ENCODE measurements around the gene ARPC2.

The ARPC2 gene

DNA sequence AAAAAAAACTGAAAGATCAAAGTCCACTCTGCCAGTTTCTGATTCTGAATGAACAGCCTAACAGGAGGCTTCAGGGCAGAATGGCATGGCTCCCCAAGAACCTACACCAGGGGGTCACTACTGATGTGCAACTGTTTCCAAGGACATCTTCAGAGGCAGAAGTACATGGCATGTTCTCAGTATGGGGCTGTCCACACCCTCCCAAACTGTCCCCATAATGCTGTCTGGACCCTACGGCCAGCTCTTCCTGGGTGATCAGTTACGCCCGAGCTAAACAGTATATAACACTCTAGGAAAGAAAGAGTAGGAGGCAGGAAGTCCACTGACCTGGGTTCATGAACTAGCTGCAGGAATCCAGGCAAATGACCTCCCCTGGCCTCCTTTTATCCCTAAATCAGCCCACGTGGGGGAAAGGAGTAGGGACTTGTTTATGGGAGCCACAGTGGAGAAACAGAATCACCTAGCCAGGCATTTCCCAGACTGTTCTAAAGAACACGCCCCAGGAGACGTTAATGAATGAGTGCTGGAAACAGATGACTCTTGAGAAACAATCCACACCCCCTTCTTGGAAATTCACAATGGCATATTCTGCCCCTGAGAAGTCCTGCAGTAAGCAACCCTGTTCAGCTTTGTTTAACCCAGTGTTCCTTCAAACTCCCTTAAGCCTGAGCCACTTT is 72.8 kb downstream of the ARPC2 start:
- TF ChIP-seq, protein P1, sequence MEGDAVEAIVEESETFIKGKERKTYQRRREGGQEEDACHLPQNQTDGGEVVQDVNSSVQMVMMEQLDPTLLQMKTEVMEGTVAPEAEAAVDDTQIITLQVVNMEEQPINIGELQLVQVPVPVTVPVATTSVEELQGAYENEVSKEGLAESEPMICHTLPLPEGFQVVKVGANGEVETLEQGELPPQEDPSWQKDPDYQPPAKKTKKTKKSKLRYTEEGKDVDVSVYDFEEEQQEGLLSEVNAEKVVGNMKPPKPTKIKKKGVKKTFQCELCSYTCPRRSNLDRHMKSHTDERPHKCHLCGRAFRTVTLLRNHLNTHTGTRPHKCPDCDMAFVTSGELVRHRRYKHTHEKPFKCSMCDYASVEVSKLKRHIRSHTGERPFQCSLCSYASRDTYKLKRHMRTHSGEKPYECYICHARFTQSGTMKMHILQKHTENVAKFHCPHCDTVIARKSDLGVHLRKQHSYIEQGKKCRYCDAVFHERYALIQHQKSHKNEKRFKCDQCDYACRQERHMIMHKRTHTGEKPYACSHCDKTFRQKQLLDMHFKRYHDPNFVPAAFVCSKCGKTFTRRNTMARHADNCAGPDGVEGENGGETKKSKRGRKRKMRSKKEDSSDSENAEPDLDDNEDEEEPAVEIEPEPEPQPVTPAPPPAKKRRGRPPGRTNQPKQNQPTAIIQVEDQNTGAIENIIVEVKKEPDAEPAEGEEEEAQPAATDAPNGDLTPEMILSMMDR (IDR thresholded peaks at IDR 0.05; ENCODE audit: low read depth, low read length), result no peak
- DNase-seq (ENCODE audit: low read depth in 2 of 2), result peak; percentile 71 to 74
- H3K4me3 ChIP-seq (replicated peaks in 1 of 2; ENCODE audit: low read depth in 2 of 2, low read length in 2 of 2), result peak overlapping the region in 1 of 2 donors; percentile 89

DNA sequence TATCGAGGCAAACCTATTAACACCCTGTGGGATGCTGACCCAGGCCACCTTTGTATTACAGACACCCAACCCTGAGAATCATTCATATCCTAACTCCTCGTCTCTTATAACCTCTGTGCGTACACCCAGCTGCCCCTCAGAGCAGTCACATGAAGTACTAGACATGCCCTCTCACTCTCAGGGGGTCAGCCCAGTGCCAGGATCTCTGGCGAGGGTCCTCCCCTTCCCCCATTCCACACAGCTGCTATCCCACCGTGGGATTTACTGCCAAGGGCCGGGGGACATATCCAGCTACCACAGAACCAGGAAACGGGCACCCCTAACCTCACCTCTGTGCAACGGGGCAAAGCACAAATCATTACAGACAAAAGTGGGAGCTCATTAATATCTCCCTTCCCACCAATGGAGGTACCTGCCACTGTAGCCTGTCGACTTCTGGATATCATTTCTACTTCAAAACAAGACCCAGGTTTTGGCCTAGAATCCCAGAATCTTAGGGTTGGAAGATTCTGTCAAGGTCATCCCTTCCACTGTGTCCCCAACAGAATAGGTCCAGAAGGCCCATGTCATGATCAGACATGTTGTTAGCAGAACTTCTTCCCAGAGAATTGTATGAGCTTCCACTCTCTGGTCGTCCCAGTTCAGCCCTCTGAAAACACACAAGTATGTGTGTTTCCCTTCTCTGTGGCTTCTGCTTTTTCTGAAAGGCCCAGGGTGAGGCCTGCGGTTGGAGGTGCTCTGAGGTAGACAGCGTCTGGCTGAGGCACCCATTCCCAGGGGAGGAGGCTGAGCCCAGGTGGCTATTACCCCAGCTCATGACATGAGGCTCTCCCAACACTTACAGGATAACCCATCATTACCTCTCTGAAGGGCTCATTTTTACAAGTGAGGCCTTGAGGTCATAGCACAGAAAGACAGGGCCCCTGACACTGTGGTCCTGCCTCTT is 73.6 kb downstream of the ARPC2 start:
- H3K4me3 ChIP-seq (replicated peaks in 1 of 2; ENCODE audit: low read depth in 2 of 2, low read length in 2 of 2), result peak overlapping the region; percentile 83 to 89
- DNase-seq (ENCODE audit: low read depth in 2 of 2), result no peak
- TF ChIP-seq, protein P1 (IDR thresholded peaks at IDR 0.05; ENCODE audit: low read depth, low read length), result no peak

- DNase-seq (ENCODE audit: low read depth in 2 of 2), result peak in 1 of 2 donors; percentile 45
- TF ChIP-seq, protein P1 (IDR thresholded peaks at IDR 0.05; ENCODE audit: low read depth, low read length), result no peak
- H3K4me3 ChIP-seq (replicated peaks in 1 of 2; ENCODE audit: low read depth in 2 of 2, low read length in 2 of 2), result peak overlapping the region; percentile 83 to 89
Observed at GRCh38 chr2:218291318-218292047, 74.5 kb downstream of the ARPC2 start.

DNA sequence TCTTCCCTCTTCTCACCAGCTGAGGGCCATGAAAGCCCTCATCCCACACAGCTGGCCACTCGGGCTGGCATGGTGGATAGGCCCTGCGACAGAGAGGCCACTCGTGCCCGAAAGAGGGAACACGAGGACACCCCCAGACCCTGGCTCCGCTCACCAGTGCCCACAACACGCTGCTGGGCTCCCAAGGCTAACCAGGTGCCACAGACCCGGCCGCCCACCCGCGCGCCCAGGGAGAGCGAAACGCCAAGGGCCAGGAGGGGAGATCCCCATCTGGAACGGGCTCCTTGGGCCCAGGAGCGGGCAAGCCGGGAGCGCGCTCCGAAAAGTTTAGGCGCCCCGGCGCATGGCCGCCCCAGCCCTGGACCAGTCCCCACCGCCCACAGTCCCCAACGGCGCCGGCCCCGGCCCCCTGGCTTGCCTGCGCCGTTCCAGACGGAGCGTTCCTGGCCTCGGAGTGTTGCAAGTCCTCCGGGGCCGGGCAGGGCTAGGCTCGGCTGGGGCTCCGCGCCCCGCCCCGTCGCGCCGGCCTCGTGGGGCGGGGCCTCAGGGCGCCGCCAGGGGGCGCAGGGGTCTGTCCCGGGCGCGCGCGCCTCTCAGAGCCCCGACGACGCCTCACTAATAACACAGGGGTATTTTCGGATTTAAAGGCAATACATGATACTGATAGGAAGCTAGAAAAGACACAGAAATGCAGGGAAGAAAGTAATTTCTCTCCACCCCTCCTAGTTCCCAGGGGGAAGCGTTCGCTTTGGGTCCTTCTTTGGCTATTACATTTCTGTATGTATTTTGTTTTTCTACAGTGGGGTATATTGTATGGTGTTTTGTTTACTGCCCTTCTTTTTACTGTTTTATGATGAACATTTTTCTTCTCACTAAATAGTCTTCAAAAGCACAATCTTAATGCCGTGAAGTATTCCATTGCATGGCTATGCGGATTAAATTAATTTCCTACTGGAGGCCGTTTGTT is 75.3 kb downstream of the ARPC2 start, which contains the start of gene TMBIM1:
Gene TMBIM1, minus strand, starts transcription at position 456 of the 967 bp plus-strand sequence. CDS start 10,362 bp downstream, outside the sequence.
- peak within 1 kb of the TSS; percentile 83 to 89 for H3K4me3 ChIP-seq (replicated peaks in 1 of 2; ENCODE audit: low read depth in 2 of 2, low read length in 2 of 2)
- TF ChIP-seq, protein P1 (IDR thresholded peaks at IDR 0.05; ENCODE audit: low read depth, low read length), result peak; percentile 44
- peak; percentile 72 to 80 for DNase-seq (ENCODE audit: low read depth in 2 of 2)

GRCh38 chr2:218293715-218294429 is 76.9 kb downstream of the ARPC2 start:
- DNase-seq (ENCODE audit: low read depth in 2 of 2), result no peak
- TF ChIP-seq, protein P1 (IDR thresholded peaks at IDR 0.05; ENCODE audit: low read depth, low read length), result no peak
- no peak overlapping the region for H3K4me3 ChIP-seq (replicated peaks in 1 of 2; ENCODE audit: low read depth in 2 of 2, low read length in 2 of 2)

Data from cardiac fibroblast (primary cell).